GM19351 (cell line): ENCODE results near the gene GARIN5B.

Experiments used
- ATAC-seq: cut with Tn5 transposase; IDR thresholded peaks from one replicate; pipeline ENCODE4 v1.9.1; 2021; ENCODE audit warnings: mild to moderate bottlenecking, moderate library complexity; ENCODE audit not compliant: unreplicated experiment

GARIN5B gene

GRCh38 chr19:55325172-55325571, 37.9 kb downstream of the GARIN5B start, which contains the start of gene TMEM150B:
Gene TMEM150B, minus strand, starts transcription at chr19:55325341. Its CDS starts 4,305 bp downstream, at chr19:55321036.
- ATAC-seq: no peak

GRCh38 chr19:55324662-55325061, 38.4 kb downstream of the GARIN5B start:
- no peak for ATAC-seq

GRCh38 chr19:55322204-55322885, 40.7 kb downstream of the GARIN5B start:
- ATAC-seq: no peak

- ATAC-seq: no peak
Observed at GRCh38 chr19:55321466-55322137, 41.5 kb downstream of the GARIN5B start.

- no peak for ATAC-seq
Observed at GRCh38 chr19:55320844-55321419, 42.1 kb downstream of the GARIN5B start.

GRCh38 chr19:55319785-55320184, 43.3 kb downstream of the GARIN5B start:
- no peak for ATAC-seq

- no peak for ATAC-seq
Observed at GRCh38 chr19:55316646-55317045, 46.4 kb downstream of the GARIN5B start.

- no peak for ATAC-seq
Observed at GRCh38 chr19:55315956-55316525, 47.0 kb downstream of the GARIN5B start.

- no peak for ATAC-seq
Observed at GRCh38 chr19:55314396-55314795, 48.7 kb downstream of the GARIN5B start.

- ATAC-seq: no peak
Observed at GRCh38 chr19:55312621-55313512, 50.2 kb downstream of the GARIN5B start.

- no peak for ATAC-seq
Observed at GRCh38 chr19:55311797-55312196, 51.3 kb downstream of the GARIN5B start.

GRCh38 chr19:55311397-55311796, 51.7 kb downstream of the GARIN5B start:
- ATAC-seq: no peak

GRCh38 chr19:55310498-55310897, 52.6 kb downstream of the GARIN5B start:
- no peak for ATAC-seq

GRCh38 chr19:55309448-55309847, 53.6 kb downstream of the GARIN5B start:
- ATAC-seq: no peak

- ATAC-seq: no peak
Observed at GRCh38 chr19:55308281-55308680, 54.8 kb downstream of the GARIN5B start.

- ATAC-seq: no peak
Observed at GRCh38 chr19:55306712-55307111, 56.3 kb downstream of the GARIN5B start.

- ATAC-seq: no peak
Observed at GRCh38 chr19:55305983-55306562, 57.0 kb downstream of the GARIN5B start.

GRCh38 chr19:55305491-55305890, 57.6 kb downstream of the GARIN5B start:
- ATAC-seq: no peak

GRCh38 chr19:55304980-55305379, 58.1 kb downstream of the GARIN5B start:
- no peak for ATAC-seq
